H9 (cell line): Measurements from ENCODE around the gene SCFD1. TPM values are rescaled to one million over a fixed set of nuclear protein-coding genes. Genes with fewer than 3 reads are reported as not detected.

Source experiments
- DNase-seq: peaks from one replicate; pipeline ENCODE4 v3.0.0-alpha.2; 2017
- H2AFZ ChIP-seq: one replicate; pipeline ENCODE4 v1.6.1; 2013; ENCODE audit warnings: mild to moderate bottlenecking, low read length, control low read depth, moderate library complexity
- H2AK5ac ChIP-seq: 2 replicates; pipeline ENCODE4 v1.6.1; 2013; ENCODE audit warnings: low read length, control low read depth, mixed read lengths; ENCODE audit not compliant: insufficient read length
- H2BK120ac ChIP-seq: one replicate; pipeline ENCODE4 v1.6.1; 2013; ENCODE audit warnings: low read depth, mild to moderate bottlenecking, low read length, control low read depth, inconsistent platforms; ENCODE audit not compliant: poor library complexity, severe bottlenecking
- H2BK12ac ChIP-seq: 2 replicates; pipeline ENCODE4 v1.6.1; 2013; ENCODE audit warnings: low read length, control low read depth, mixed read lengths, low read depth; ENCODE audit not compliant: insufficient read length
- H2BK15ac ChIP-seq: 2 replicates; pipeline ENCODE4 v1.6.1; 2013; ENCODE audit warnings: low read depth, low read length, control low read depth
- H2BK20ac ChIP-seq: one replicate; pipeline ENCODE4 v1.6.1; 2013; ENCODE audit warnings: low read depth, mild to moderate bottlenecking, low read length, control low read depth, inconsistent platforms; ENCODE audit not compliant: poor library complexity, severe bottlenecking
- H2BK5ac ChIP-seq: 2 replicates; pipeline ENCODE4 v1.6.1; 2013; ENCODE audit warnings: low read length, control low read depth, mixed read lengths; ENCODE audit not compliant: insufficient read length
- H3K14ac ChIP-seq: 2 replicates; pipeline ENCODE4 v1.6.1; 2013; ENCODE audit warnings: low read length, control low read depth; ENCODE audit not compliant: insufficient read depth
- H3K18ac ChIP-seq: 2 replicates; pipeline ENCODE4 v1.6.1; 2013; ENCODE audit warnings: low read depth, mild to moderate bottlenecking, mixed read lengths, low read length, control low read depth; ENCODE audit not compliant: insufficient read length
- H3K23ac ChIP-seq: 2 replicates; pipeline ENCODE4 v1.6.1; 2013; ENCODE audit warnings: low read length, control low read depth, mixed read lengths, low read depth; ENCODE audit not compliant: insufficient read length
- H3K23me2 ChIP-seq: 2 replicates; pipeline ENCODE4 v1.6.1; 2013; ENCODE audit warnings: low read depth, mild to moderate bottlenecking, mixed read lengths, low read length, control low read depth; ENCODE audit not compliant: insufficient read length, poor library complexity, severe bottlenecking
- H3K27ac ChIP-seq: 2 replicates; pipeline ENCODE4 v1.5.1; 2013; ENCODE audit warnings: low read length, control low read depth, mixed read lengths, low read depth; ENCODE audit not compliant: insufficient read length
- H3K27me3 ChIP-seq: 2 replicates; pipeline ENCODE4 v1.6.1; 2013; ENCODE audit warnings: low read length, control low read depth, inconsistent platforms; ENCODE audit not compliant: insufficient read depth
- H3K4ac ChIP-seq: 2 replicates; pipeline ENCODE4 v1.6.1; 2013; ENCODE audit warnings: low read depth, mild to moderate bottlenecking, control low read depth, inconsistent platforms, low read length, moderate library complexity
- H3K4me1 ChIP-seq: 2 replicates; pipeline ENCODE4 v1.6.1; 2013; ENCODE audit warnings: low read length, control low read depth, inconsistent platforms; ENCODE audit not compliant: insufficient read depth
- H3K4me2 ChIP-seq: 2 replicates; pipeline ENCODE4 v1.6.1; 2013; ENCODE audit warnings: low read length, control low read depth, mixed read lengths; ENCODE audit not compliant: insufficient read length, insufficient read depth
- H3K56ac ChIP-seq: 2 replicates; pipeline ENCODE4 v1.6.1; 2013; ENCODE audit warnings: low read depth, mild to moderate bottlenecking, mixed read lengths, low read length, control low read depth; ENCODE audit not compliant: insufficient read length
- H3K79me1 ChIP-seq: 2 replicates; pipeline ENCODE4 v1.6.1; 2013; ENCODE audit warnings: low read depth, mild to moderate bottlenecking, moderate library complexity, low read length, control low read depth, inconsistent platforms; ENCODE audit not compliant: insufficient read depth, poor library complexity, severe bottlenecking
- H3K79me2 ChIP-seq: 2 replicates; pipeline ENCODE4 v1.6.1; 2013; ENCODE audit warnings: low read length, control low read depth, inconsistent platforms; ENCODE audit not compliant: insufficient read depth
- H3K9ac ChIP-seq: 2 replicates; pipeline ENCODE4 v1.6.1; 2013; ENCODE audit warnings: low read length, control low read depth, mixed read lengths; ENCODE audit not compliant: insufficient read length; ENCODE audit errors: extremely low read depth
- H3K9me3 ChIP-seq: one replicate; pipeline ENCODE4 v1.6.1; 2013; ENCODE audit warnings: low read depth, low read length, inconsistent platforms; ENCODE audit not compliant: control insufficient read depth
- H3T11ph ChIP-seq: one replicate; pipeline ENCODE4 v1.6.1; 2013; ENCODE audit warnings: mild to moderate bottlenecking, low read length, control low read depth, inconsistent platforms
- H4K20me1 ChIP-seq: one replicate; pipeline ENCODE4 v1.6.1; 2013; ENCODE audit not compliant: control insufficient read depth, insufficient read length, insufficient read depth
- H4K5ac ChIP-seq: 2 replicates; pipeline ENCODE4 v1.6.1; 2013; ENCODE audit warnings: low read depth, mild to moderate bottlenecking, mixed read lengths, low read length, control low read depth; ENCODE audit not compliant: insufficient read length
- H4K8ac ChIP-seq: replicated peaks from 2 replicates; pipeline ENCODE4 v1.6.1; 2013; ENCODE audit warnings: low read length, control low read depth, mixed read lengths, low read depth; ENCODE audit not compliant: insufficient read length
- H4K91ac ChIP-seq: 2 replicates; pipeline ENCODE4 v1.6.1; 2013; ENCODE audit warnings: low read depth, mild to moderate bottlenecking, moderate library complexity, mixed read lengths, low read length, control low read depth; ENCODE audit not compliant: insufficient read length
- H3K27ac Mint-ChIP-seq, 3 experiments: 2 replicates in 2 of 3; 3 replicates in 1 of 3; pipeline ENCODE4 v1.8.0; 2020 to 2021; ENCODE audit warnings: mixed read lengths in 3 of 3, mild to moderate bottlenecking in 1 of 3, moderate library complexity in 1 of 3
- H3K27me3 Mint-ChIP-seq: 2 replicates; pipeline ENCODE4 v1.8.0; 2021; ENCODE audit warnings: low read depth, mild to moderate bottlenecking, moderate library complexity, mixed read lengths
- H3K36me3 Mint-ChIP-seq, 3 experiments: 2 replicates in 2 of 3; 3 replicates in 1 of 3; pipeline ENCODE4 v1.8.0; 2020 to 2021; ENCODE audit warnings: low read depth in 3 of 3, mixed read lengths in 3 of 3; ENCODE audit not compliant: insufficient read depth in 1 of 3
- H3K4me1 Mint-ChIP-seq, 2 experiments: 2 replicates each; pipeline ENCODE4 v1.8.0; 2020; ENCODE audit warnings: mixed read lengths in 2 of 2
- H3K4me3 Mint-ChIP-seq, 2 experiments: 2 replicates in 1 of 2; 3 replicates in 1 of 2; pipeline ENCODE4 v1.8.0; 2020 to 2021; ENCODE audit warnings: mild to moderate bottlenecking in 2 of 2, mixed read lengths in 2 of 2, moderate library complexity in 1 of 2
- H3K9me3 Mint-ChIP-seq, 2 experiments: 2 replicates in 1 of 2; 3 replicates in 1 of 2; pipeline ENCODE4 v1.8.0; 2020; ENCODE audit warnings: mild to moderate bottlenecking in 2 of 2, mixed read lengths in 2 of 2, moderate library complexity in 1 of 2
- WGBS: extraction: QIAGEN DNeasy Blood & Tissue Kit; methylation state at CpG from one replicate; pipeline ENCODE4 v1.1.7; 2013; ENCODE audit warnings: missing lambda C conversion rate, low lambda C conversion rate, mixed read lengths; ENCODE audit not compliant: insufficient read length; ENCODE audit errors: extremely low coverage; 5-methylcytosine and 5-hydroxymethylcytosine counted together
- total RNA-seq: library from RNA; stranded (reverse); gene quantifications from 2 replicates; pipeline ENCODE4 v1.2.1, GENCODE V29; 2021
- TF ChIP-seq, protein P1 (sequence below): fragments of 200-600 bp; sonication (generic); conservative IDR thresholded peaks from 3 replicates; pipeline ENCODE4 v1.8.0; 2021; ENCODE audit warnings: antibody characterized with exemption, mild to moderate bottlenecking

SCFD1 gene
- total RNA-seq, 1 experiment from 2014 or later: 85.2 TPM

DNA sequence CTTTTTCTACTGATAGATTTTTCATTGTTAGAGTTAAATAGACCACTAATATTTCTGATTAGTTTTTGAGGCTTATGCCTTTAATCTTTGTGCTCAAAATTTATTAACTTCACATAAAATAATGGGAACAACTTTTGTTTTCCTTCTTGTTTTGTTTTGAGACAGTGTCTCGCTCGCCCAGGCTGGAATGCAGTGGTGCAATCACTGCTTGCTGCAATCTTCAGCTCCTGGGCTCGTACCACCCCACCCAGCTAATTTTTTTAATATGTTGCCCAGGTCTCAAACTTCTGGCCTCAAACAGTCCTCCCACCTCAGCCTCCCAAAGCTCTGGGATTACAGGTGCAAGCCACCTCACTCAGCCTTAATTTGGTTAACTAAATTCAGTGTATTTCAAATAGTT is 16.8 kb downstream of the SCFD1 start:
- H2BK20ac ChIP-seq: no peak overlapping the region
- H3K79me2 ChIP-seq: no peaks in the 10 kb centered on the region
- H3K36me3 Mint-ChIP-seq: peaks cover 33 to 62% (median 50%) of the 10 kb centered on the region in 3 experiments; a peak in 6 of 7 replicates
- H3K4me1 ChIP-seq: no peaks in the 10 kb centered on the region
- no peak overlapping the region for H3K14ac ChIP-seq
- no peak for DNase-seq
- no peak overlapping the region for H3K56ac ChIP-seq
- H3K27me3 Mint-ChIP-seq: no peaks in the 10 kb centered on the region
- no peak overlapping the region for H3T11ph ChIP-seq
- no peak overlapping the region for H2BK12ac ChIP-seq
- H3K4me1 Mint-ChIP-seq: no peaks in the 10 kb centered on the region
- H2AK5ac ChIP-seq: no peak overlapping the region
- no peak overlapping the region for H4K8ac ChIP-seq
- TF ChIP-seq, protein P1, sequence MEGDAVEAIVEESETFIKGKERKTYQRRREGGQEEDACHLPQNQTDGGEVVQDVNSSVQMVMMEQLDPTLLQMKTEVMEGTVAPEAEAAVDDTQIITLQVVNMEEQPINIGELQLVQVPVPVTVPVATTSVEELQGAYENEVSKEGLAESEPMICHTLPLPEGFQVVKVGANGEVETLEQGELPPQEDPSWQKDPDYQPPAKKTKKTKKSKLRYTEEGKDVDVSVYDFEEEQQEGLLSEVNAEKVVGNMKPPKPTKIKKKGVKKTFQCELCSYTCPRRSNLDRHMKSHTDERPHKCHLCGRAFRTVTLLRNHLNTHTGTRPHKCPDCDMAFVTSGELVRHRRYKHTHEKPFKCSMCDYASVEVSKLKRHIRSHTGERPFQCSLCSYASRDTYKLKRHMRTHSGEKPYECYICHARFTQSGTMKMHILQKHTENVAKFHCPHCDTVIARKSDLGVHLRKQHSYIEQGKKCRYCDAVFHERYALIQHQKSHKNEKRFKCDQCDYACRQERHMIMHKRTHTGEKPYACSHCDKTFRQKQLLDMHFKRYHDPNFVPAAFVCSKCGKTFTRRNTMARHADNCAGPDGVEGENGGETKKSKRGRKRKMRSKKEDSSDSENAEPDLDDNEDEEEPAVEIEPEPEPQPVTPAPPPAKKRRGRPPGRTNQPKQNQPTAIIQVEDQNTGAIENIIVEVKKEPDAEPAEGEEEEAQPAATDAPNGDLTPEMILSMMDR: no peak
- no peak overlapping the region for H3K4me2 ChIP-seq
- no peak overlapping the region for H3K23ac ChIP-seq
- no peaks in the 10 kb centered on the region for H3K27me3 ChIP-seq
- no CpG with 5 or more reads among the region's 3 CpGs for WGBS
- H3K27ac ChIP-seq: no peak overlapping the region
- H2BK120ac ChIP-seq: no peak overlapping the region
- no peak overlapping the region for H3K18ac ChIP-seq
- H3K27ac Mint-ChIP-seq: no peak overlapping the region
- H4K20me1 ChIP-seq: no peaks in the 10 kb centered on the region
- no peaks in the 10 kb centered on the region for H3K9me3 ChIP-seq
- H3K79me1 ChIP-seq: no peaks in the 10 kb centered on the region
- H3K23me2 ChIP-seq: no peaks in the 10 kb centered on the region
- no peak overlapping the region for H2AFZ ChIP-seq
- no peak overlapping the region for H4K5ac ChIP-seq
- peaks cover 1 to 4% of the 10 kb centered on the region in 2 experiments; a peak in 3 of 5 replicates for H3K9me3 Mint-ChIP-seq
- H2BK15ac ChIP-seq: no peak overlapping the region
- H3K9ac ChIP-seq: no peak overlapping the region
- no peak overlapping the region for H3K4me3 Mint-ChIP-seq
- no peak overlapping the region for H4K91ac ChIP-seq
- H2BK5ac ChIP-seq: no peak overlapping the region
- no peak overlapping the region for H3K4ac ChIP-seq
